Activated CD4-positive, alpha-beta T cell treated with anti-CD3 and anti-CD28 coated beads, Interleukin-2, amount 10 ng/mL, durations not matched to agents 7 days and 5 days (primary cell): ENCODE results near the gene TGM4. TPM values are rescaled to one million over a fixed set of nuclear protein-coding genes. Genes with fewer than 3 reads are reported as not detected.

ENCODE experiments used
- CTCF ChIA-PET: fragments of 350-600 bp; sonication (Branson Sonifier 250); formaldehyde crosslinking; loops from one replicate; lab custom pipeline; 2021; ENCODE audit warnings: antibody characterized with exemption; lab: Charles Lee
- POLR2A ChIA-PET: fragments of 350-600 bp; sonication (Branson Sonifier 250); formaldehyde crosslinking; loops from one replicate; lab custom pipeline; 2021; ENCODE audit warnings: antibody characterized with exemption; lab: Charles Lee
- DNase-seq: peaks from one replicate; pipeline ENCODE4 v3.0.0-alpha.2; 2020
- H3K27ac Mint-ChIP-seq: one replicate; pipeline ENCODE4 v1.8.0; 2021; ENCODE audit warnings: mild to moderate bottlenecking, moderate library complexity, mixed read lengths
- H3K27me3 Mint-ChIP-seq: one replicate; pipeline ENCODE4 v1.8.0; 2021; ENCODE audit warnings: mixed read lengths
- H3K36me3 Mint-ChIP-seq: one replicate; pipeline ENCODE4 v1.8.0; 2021; ENCODE audit warnings: low read depth, mixed read lengths
- H3K4me1 Mint-ChIP-seq: one replicate; pipeline ENCODE4 v1.8.0; 2021; ENCODE audit warnings: mixed read lengths
- H3K4me3 Mint-ChIP-seq: one replicate; pipeline ENCODE4 v1.8.0; 2021; ENCODE audit warnings: mild to moderate bottlenecking, moderate library complexity, mixed read lengths
- H3K9me3 Mint-ChIP-seq: one replicate; pipeline ENCODE4 v1.8.0; 2021; ENCODE audit warnings: mixed read lengths
- total RNA-seq, 2 experiments: library from RNA; stranded (reverse); gene quantifications; one replicate each; pipeline ENCODE4 v1.2.3, GENCODE V29; 2021

TGM4 gene
- total RNA-seq, 2 experiments from 2014 or later, result not detected

DNA sequence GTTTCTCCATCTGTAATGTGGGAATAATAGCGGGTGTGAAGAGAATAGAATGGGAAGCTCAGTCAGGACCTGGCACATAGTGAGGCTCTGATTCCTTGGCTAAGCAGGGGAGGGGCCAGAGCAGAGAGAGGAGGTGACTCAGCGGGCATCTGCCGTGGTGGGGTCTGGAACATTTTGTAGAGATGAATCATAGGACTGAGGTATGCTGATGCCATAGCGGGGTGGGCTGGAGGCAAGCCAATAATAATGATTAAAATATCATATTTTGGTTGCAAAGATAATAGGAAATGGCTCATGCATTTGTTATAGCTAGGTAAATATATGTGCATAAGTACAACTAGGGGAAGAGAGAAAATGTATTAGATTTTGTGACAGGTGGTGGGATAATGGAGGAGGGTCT lies 11.2 kb downstream of the TGM4 start:
- Mint-ChIP-seq H3K36me3 (no peaks in the 10 kb centered on the region), H3K4me3 (no peak overlapping the region), H3K4me1 (no peaks in the 10 kb centered on the region), H3K27me3 (peaks cover 2% of the 10 kb centered on the region), H3K27ac (no peak overlapping the region), H3K9me3 (no peaks in the 10 kb centered on the region)
- POLR2A ChIA-PET, result no interaction called here
- CTCF ChIA-PET, result interaction anchor here (0.6 kb wide), 1 partner anchor 433 kb away, joined by 3 read pairs; no protein-coding TSS in a partner anchor
- no peak for DNase-seq

- no peak overlapping the region for H3K27ac Mint-ChIP-seq
- no peak for DNase-seq
- H3K4me3 Mint-ChIP-seq, result no peak overlapping the region
- H3K27me3 Mint-ChIP-seq, result peaks cover 2% of the 10 kb centered on the region
- no peaks in the 10 kb centered on the region for H3K9me3 Mint-ChIP-seq
- H3K4me1 Mint-ChIP-seq, result no peaks in the 10 kb centered on the region
- CTCF ChIA-PET, result no interaction called here
- H3K36me3 Mint-ChIP-seq, result no peaks in the 10 kb centered on the region
- POLR2A ChIA-PET, result no interaction called here
Observed at GRCh38 chr3:44886561-44886960, 12.2 kb downstream of the TGM4 start.

GRCh38 chr3:44887101-44887500 lies 12.7 kb downstream of the TGM4 start:
- H3K36me3 Mint-ChIP-seq, result no peaks in the 10 kb centered on the region
- no peaks in the 10 kb centered on the region for H3K4me1 Mint-ChIP-seq
- H3K4me3 Mint-ChIP-seq, result no peak overlapping the region
- ChIA-PET CTCF (interaction anchor here (0.5 kb wide), 1 partner anchor 688 kb away, joined by 3 read pairs; no protein-coding TSS in a partner anchor), POLR2A (no interaction called here)
- H3K27me3 Mint-ChIP-seq, result peaks cover 2% of the 10 kb centered on the region
- no peaks in the 10 kb centered on the region for H3K9me3 Mint-ChIP-seq
- no peak overlapping the region for H3K27ac Mint-ChIP-seq
- no peak for DNase-seq

DNA sequence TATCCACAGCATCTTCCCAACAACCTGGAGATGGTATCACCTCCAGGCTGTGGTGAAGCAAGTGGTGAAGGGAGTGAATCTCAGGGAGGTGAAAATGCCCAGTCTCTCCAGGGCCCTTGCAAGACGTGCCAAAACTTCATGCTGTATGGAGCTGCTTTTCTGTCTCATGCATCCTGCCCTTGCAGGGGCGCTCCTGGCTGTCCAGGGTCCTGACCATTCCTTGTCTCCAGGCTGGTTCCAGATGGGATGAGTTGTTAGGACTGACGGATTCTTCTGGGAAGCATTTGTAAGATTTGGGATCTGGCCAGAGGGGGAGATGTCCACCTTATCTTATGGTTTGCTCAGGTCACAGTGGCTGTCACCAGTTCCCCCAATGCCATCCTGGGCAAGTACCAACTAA lies 15.8 kb downstream of the TGM4 start:
- H3K4me1 Mint-ChIP-seq, result no peaks in the 10 kb centered on the region
- H3K4me3 Mint-ChIP-seq, result no peak overlapping the region
- no peaks in the 10 kb centered on the region for H3K9me3 Mint-ChIP-seq
- no peaks in the 10 kb centered on the region for H3K27me3 Mint-ChIP-seq
- H3K36me3 Mint-ChIP-seq, result no peaks in the 10 kb centered on the region
- CTCF ChIA-PET, result no interaction called here
- POLR2A ChIA-PET, result no interaction called here
- DNase-seq, result no peak
- H3K27ac Mint-ChIP-seq, result no peak overlapping the region

- H3K9me3 Mint-ChIP-seq, result no peaks in the 10 kb centered on the region
- no peaks in the 10 kb centered on the region for H3K36me3 Mint-ChIP-seq
- H3K27me3 Mint-ChIP-seq, result no peaks in the 10 kb centered on the region
- no peaks in the 10 kb centered on the region for H3K4me1 Mint-ChIP-seq
- no peak for DNase-seq
- CTCF ChIA-PET, result no interaction called here
- POLR2A ChIA-PET, result interaction anchor here (0.7 kb wide), 1 partner anchor 335 kb away, joined by 11 read pairs; no protein-coding TSS in a partner anchor
- no peak overlapping the region for H3K4me3 Mint-ChIP-seq
- no peak overlapping the region for H3K27ac Mint-ChIP-seq
Observed at GRCh38 chr3:44890852-44891251, 16.4 kb downstream of the TGM4 start.

- DNase-seq, result no peak
- Mint-ChIP-seq H3K4me1 (no peaks in the 10 kb centered on the region), H3K36me3 (no peaks in the 10 kb centered on the region), H3K27me3 (no peaks in the 10 kb centered on the region), H3K27ac (no peak overlapping the region), H3K4me3 (no peak overlapping the region), H3K9me3 (no peaks in the 10 kb centered on the region)
- CTCF ChIA-PET, result no interaction called here
- POLR2A ChIA-PET, result no interaction called here
Observed at GRCh38 chr3:44892689-44893088, 18.3 kb downstream of the TGM4 start.

DNA sequence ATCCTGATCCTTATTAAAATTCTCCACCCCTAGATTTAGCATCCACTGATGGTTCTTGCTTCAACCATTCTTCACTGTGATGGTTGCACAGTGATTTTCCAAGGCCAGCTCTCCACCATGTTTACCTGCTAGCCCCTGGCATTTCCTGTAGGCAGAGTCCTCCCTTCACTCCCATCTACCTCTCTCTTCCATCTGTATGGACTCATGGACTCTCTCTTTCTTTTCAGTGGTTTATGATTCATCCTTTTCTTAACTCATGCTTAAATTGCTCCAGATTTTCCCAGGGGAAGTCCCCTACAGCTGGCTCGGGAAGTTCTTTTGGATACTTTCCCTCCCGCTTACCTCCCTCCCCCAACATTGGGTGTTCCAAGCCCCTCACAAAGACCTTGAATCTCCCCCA lies 18.7 kb downstream of the TGM4 start:
- Mint-ChIP-seq H3K27me3 (no peaks in the 10 kb centered on the region), H3K4me1 (no peaks in the 10 kb centered on the region), H3K4me3 (no peak overlapping the region), H3K27ac (no peak overlapping the region), H3K9me3 (no peaks in the 10 kb centered on the region), H3K36me3 (no peaks in the 10 kb centered on the region)
- POLR2A ChIA-PET, result no interaction called here
- no peak for DNase-seq
- CTCF ChIA-PET, result no interaction called here

- no peaks in the 10 kb centered on the region for H3K9me3 Mint-ChIP-seq
- no peak overlapping the region for H3K4me3 Mint-ChIP-seq
- CTCF ChIA-PET, result interaction anchor here (1.2 kb wide), 1 partner anchor 13 kb away, joined by 3 read pairs; no protein-coding TSS in a partner anchor
- no peaks in the 10 kb centered on the region for H3K36me3 Mint-ChIP-seq
- POLR2A ChIA-PET, result no interaction called here
- DNase-seq, result no peak
- no peaks in the 10 kb centered on the region for H3K27me3 Mint-ChIP-seq
- no peaks in the 10 kb centered on the region for H3K4me1 Mint-ChIP-seq
- no peak overlapping the region for H3K27ac Mint-ChIP-seq
Observed at GRCh38 chr3:44894485-44894884, 20.1 kb downstream of the TGM4 start.

GRCh38 chr3:44896440-44896839 lies 22.0 kb downstream of the TGM4 start:
- Mint-ChIP-seq H3K27me3 (no peaks in the 10 kb centered on the region), H3K4me3 (no peak overlapping the region), H3K36me3 (no peaks in the 10 kb centered on the region), H3K4me1 (no peaks in the 10 kb centered on the region), H3K27ac (no peak overlapping the region), H3K9me3 (no peaks in the 10 kb centered on the region)
- no peak for DNase-seq
- CTCF ChIA-PET, result no interaction called here
- POLR2A ChIA-PET, result no interaction called here

- ChIA-PET CTCF (interaction anchor here (1.0 kb wide), 1 partner anchor 15 kb away, joined by 3 read pairs; no protein-coding TSS in a partner anchor), POLR2A (no interaction called here)
- Mint-ChIP-seq H3K9me3 (no peaks in the 10 kb centered on the region), H3K27ac (no peak overlapping the region), H3K4me3 (no peak overlapping the region), H3K36me3 (no peaks in the 10 kb centered on the region), H3K27me3 (no peaks in the 10 kb centered on the region), H3K4me1 (no peaks in the 10 kb centered on the region)
- no peak for DNase-seq
Observed at GRCh38 chr3:44899683-44900367, 25.4 kb downstream of the TGM4 start.

- no peaks in the 10 kb centered on the region for H3K36me3 Mint-ChIP-seq
- ChIA-PET POLR2A (no interaction called here), CTCF (interaction anchor here (1.0 to 1.7 kb wide), 2 partner anchors 10 to 12 kb away, joined by 3 to 4 read pairs; no protein-coding TSS in a partner anchor)
- no peak for DNase-seq
- H3K9me3 Mint-ChIP-seq, result no peaks in the 10 kb centered on the region
- H3K4me1 Mint-ChIP-seq, result no peaks in the 10 kb centered on the region
- no peak overlapping the region for H3K4me3 Mint-ChIP-seq
- H3K27ac Mint-ChIP-seq, result no peak overlapping the region
- no peaks in the 10 kb centered on the region for H3K27me3 Mint-ChIP-seq
Observed at GRCh38 chr3:44902628-44903027, 28.2 kb downstream of the TGM4 start.

GRCh38 chr3:44903314-44903713 lies 28.9 kb downstream of the TGM4 start:
- Mint-ChIP-seq H3K4me3 (no peak overlapping the region), H3K4me1 (no peaks in the 10 kb centered on the region), H3K36me3 (no peaks in the 10 kb centered on the region), H3K9me3 (no peaks in the 10 kb centered on the region), H3K27ac (no peak overlapping the region), H3K27me3 (peaks cover 4% of the 10 kb centered on the region)
- ChIA-PET CTCF (no interaction called here), POLR2A (no interaction called here)
- no peak for DNase-seq

GRCh38 chr3:44903751-44904150 lies 29.3 kb downstream of the TGM4 start:
- H3K9me3 Mint-ChIP-seq, result no peaks in the 10 kb centered on the region
- peaks cover 4% of the 10 kb centered on the region for H3K27me3 Mint-ChIP-seq
- ChIA-PET CTCF (no interaction called here), POLR2A (no interaction called here)
- H3K36me3 Mint-ChIP-seq, result no peaks in the 10 kb centered on the region
- no peak for DNase-seq
- no peak overlapping the region for H3K27ac Mint-ChIP-seq
- no peak overlapping the region for H3K4me3 Mint-ChIP-seq
- H3K4me1 Mint-ChIP-seq, result no peaks in the 10 kb centered on the region
